GM12874 (cell line): Measurements from ENCODE around the gene TUT4.

Source experiments
- CTCF ChIP-seq: IDR thresholded peaks from 2 replicates; pipeline ENCODE4 v1.5.1; 2011; ENCODE audit warnings: low read depth, mild to moderate bottlenecking, control low read depth, low read length, moderate library complexity; ENCODE audit not compliant: insufficient read depth

The TUT4 gene

GRCh38 chr1:52531249-52531872, 21.5 kb downstream of the TUT4 start:
- no peak for TF ChIP-seq CTCF

GRCh38 chr1:52530563-52531144, 22.2 kb downstream of the TUT4 start:
- no peak for TF ChIP-seq CTCF

GRCh38 chr1:52523376-52523775, 29.5 kb downstream of the TUT4 start:
- TF ChIP-seq CTCF = no peak

GRCh38 chr1:52520148-52520547, 32.7 kb downstream of the TUT4 start:
- no peak for TF ChIP-seq CTCF

- TF ChIP-seq CTCF = no peak
Measured at GRCh38 chr1:52518962-52519361, 33.9 kb downstream of the TUT4 start.

GRCh38 chr1:52511851-52512615, 40.9 kb downstream of the TUT4 start:
- TF ChIP-seq CTCF = no peak

- TF ChIP-seq CTCF = no peak
Measured at GRCh38 chr1:52511439-52511838, 41.5 kb downstream of the TUT4 start.
